Stimulated activated CD8-positive, alpha-beta memory T cell treated with anti-CD3 and anti-CD28 coated beads, Interleukin-15, amount 100 ng/mL, for 1 hour (primary cell): ENCODE data around the gene PLEKHA7.
"Not testable (repeated sequence)": the region's sequence is repeated elsewhere in the genome, so short reads cannot be mapped to it uniquely, and the experiment has no call there.

ENCODE experiments used
- DNase-seq: peaks from one replicate; pipeline ENCODE4 v3.0.0-alpha.2; 2020; ENCODE audit warnings: low read depth

Gene PLEKHA7

DNA sequence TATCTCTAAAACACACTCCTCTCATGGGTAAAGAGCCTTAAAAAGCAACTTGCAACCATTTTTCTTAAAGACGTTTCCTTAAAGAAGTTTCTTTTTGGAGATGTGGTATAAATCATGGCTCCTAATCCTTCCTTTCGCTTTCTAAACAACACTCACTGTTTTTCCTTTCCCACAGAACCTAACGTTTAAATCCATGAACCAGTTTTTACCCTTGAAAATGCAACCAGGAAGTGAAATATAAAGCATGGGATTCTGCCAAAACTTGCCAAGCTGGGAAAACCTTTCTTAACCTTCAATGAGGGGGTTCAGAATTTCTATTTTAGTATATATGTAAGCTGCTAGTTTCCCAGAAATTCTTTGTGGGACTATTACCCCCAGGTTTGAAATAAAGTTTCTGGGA lies 8.6 kb downstream of the PLEKHA7 start:
- DNase-seq, result no peak

DNA sequence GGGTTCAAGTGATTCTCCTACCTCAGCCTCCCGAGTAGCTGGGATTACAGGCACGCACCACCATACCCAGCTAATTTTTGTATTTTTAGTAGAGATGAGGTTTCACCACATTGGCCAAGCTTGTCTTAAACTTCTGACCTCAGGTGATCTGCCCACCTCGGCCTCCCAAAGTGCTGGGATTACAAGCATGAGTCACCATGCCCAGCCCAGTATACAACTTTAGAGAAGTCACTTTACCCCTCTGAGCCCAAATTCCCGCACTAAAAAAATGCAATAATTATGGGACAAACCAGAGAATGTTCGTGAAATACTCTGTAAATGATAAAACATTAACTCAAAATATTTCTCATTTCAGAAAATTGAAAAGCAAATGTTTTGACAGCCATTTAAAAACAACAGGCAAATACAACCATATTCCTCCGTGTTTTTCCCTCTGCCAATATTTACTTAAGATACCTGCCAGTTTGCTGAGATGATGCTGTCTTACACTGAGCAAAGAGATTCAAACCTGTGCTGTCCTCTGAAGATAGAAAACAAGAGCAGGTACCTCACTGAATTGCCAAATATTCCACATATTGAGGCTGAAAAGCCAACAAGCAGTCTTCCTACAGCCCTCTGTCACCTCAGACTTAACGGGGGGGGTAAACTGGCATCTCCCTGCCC lies 9.6 kb downstream of the PLEKHA7 start:
- no peak for DNase-seq

DNA sequence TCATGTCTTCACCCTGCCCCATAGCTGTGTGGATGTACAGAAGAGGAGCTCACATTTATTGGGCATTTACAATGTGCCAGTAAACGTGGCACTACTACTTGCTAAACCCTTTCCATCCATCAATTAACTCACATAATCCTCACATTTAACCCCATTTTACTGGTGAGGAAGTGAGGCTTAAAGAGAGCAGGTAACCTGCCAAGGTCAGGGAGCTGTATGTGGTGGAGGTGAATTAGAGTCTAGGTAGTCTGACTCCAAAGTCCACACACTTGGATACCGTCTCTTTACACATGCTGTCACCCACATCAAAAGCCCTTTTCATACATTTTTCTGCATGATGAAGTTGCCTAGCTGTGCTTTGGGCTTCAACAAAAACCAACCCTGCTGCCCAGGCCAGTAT lies 10.8 kb downstream of the PLEKHA7 start:
- DNase-seq, result no peak

DNA sequence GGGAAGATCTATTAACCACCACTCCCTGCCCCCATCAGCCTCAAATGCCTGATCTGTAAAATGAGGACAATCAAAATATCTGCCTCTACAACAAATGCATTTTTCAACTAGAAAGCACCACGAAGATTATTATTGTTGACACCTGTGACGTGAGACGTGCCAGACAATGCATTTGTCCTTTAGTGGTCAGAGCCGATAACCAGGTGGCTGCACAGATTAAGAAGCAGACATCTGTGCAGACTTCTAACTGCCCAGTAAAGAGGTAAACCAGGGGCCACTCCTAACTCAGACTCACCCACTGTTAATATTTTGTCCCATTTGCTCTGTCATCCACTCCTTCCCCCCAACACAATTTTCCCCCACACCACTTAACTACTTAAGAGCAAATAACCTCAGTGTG lies 11.7 kb downstream of the PLEKHA7 start:
- DNase-seq, result no peak

DNA sequence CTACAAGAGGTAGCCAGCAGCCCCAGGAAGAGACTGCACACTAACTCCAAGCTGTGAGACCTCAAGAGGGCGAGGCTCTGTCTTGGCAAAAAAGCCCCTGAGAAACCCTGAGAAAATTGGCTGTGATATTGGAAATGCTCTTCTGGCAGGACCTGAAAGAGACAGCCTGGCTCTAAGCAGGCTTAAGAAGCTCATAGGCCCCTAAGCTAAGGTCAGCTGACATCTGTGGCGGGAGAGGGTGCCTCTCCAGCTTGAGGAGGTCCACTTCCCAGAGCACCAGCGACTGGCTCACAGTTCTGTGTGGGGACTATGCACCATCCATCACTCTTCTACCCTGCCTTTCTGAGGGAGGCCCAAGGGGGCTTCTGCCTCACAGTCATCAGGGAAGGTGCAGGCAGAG lies 12.4 kb downstream of the PLEKHA7 start:
- DNase-seq, result no peak

DNA sequence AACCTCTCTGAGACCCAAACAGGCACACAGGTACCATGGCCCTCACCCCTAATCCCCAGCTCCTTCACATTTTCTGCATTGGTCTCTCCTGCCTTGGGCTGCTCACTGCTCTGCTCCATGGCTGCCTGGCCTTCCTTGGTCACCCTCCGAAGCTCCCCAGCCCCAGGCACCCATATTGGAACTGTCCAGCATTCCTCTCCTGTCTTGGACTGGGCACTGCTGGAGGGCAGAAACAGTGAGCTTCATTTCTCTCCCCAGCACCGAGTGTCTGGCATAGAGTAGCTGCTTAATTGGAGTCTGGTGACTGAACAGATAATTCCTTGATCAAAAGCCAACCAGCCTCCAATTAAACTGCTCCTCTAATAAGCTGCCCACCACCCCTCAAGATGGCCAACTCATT lies 13.2 kb downstream of the PLEKHA7 start:
- no peak for DNase-seq

DNA sequence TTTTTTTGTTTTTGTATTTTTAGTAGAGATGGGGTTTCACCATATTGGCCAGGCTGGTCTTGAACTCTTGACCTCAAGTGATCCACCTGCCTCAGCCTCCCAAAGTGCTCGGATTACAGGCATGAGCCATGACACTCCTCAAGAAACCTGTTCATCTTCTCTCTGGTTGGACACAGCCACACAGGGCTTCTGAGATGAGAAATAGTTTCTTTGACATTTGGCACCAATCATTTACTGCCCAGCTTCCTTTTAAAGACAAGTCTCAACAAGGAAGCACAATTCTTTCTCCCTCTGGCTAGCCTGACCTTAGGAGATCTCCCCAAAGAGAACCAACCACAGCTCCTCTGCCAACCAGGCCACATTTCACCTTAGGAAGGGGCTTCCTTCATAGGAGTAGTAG lies 14.0 kb downstream of the PLEKHA7 start:
- not testable (repeated sequence) for DNase-seq

DNA sequence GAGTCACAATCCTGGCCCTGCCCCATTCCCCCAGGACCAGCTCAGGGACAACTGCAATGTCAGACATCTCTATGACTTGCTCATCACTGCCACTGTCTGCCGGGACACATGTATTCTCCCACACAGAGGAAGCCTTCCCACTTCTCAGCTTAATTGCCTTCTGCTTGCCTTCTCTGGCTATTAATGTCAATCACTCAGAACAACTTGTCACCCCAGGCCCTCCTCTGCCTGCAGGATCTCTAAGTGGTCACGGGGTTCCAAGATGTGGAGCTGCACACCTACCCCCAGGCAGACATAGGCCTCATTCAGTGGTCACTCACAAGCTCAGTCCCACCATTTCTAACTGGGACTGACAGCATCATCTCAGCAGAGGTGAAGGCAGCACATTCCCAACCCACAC lies 15.1 kb downstream of the PLEKHA7 start:
- DNase-seq, result no peak

DNA sequence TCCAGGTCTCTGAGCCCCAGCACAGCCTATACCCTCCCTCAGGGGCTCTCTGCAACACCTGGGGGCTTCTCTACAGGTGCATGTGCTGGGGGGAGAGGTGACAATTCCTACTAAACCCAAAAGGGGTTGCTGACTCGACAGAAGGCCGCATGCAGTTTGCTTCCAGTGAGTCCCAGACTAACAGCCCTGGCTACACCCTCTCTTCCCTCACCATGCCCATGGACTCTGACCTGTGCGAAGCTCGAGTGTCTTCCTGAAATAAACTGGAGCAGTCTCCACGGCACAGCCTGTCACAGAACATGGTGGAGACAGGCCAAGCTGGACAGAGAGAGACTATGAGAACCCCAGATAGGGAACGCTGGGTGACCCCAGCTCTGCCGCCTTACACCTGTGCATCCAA lies 16.6 kb downstream of the PLEKHA7 start:
- DNase-seq, result no peak

DNA sequence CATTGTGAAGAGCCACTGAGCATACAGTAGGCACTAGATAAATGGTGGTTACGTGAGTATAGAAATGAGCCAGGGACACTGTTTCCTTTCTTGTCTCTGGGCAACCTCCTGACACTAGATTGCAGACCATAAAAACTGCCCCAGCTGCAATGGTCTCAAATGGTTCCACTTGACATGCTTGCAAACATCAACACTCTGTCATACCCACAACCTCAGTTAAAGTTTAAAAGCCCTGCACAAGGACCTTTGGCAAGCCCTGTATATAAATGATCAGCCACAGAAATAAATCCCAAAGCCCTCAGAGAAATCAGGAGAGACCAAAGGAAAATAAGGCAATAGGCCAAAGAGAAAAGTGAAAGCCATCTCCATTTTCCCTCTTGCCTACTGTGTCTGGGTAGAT lies 20.7 kb downstream of the PLEKHA7 start:
- DNase-seq, result no peak

DNA sequence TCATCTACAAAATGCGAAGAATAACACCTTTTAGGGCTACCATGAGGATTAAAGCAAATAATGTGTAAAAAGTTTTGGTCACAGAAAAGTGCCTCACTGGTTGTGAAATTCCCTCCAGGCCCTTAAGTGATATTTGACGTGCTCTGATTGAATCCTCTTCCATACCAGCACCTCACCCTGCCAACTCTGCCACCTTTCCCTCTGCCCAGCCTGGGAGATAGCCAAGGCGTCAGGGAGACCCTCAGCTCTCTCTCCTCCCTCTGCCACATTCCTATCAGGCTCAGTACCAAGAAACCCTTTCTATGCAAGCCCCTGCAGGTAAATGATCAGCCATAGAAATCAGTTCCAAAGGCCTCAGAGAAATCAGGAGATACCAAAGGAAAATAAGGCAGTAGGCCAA lies 21.4 kb downstream of the PLEKHA7 start:
- no peak for DNase-seq

DNA sequence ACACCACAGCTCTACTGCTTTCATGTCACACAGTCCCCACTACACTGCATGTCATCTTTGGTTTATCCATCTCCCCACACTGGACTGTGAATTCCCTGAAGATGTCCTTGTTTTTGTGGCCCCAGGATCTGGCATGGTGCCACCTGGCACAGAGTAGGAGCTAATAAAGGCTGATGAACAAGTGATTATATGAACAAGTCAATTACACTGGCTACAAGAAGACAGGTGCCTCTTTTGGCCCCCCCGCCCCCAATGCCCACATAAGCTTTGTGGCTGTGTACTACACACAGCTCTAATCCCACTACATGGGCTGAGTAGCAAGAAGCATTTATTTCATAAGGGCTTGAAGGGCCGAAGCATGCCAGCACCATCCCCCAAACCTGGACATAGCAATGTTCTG lies 24.7 kb downstream of the PLEKHA7 start:
- DNase-seq, result no peak

DNA sequence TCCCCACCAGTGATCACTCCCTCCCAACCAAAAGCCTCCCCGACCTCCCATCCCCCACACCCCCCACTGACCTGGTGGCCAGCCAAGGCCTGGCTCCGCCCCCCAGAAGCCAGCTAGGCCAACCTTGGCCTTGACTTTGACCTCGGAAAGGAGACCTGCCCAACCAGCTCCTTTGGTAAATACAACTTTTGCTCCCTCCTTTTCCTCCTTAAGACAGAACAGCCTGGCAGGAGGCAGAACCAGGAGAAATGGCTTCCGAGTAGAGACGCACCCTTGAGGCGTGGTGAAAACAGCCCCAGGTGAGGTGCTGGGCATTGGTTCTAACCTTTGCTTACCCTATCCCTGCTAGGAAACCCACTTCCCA lies 27.0 kb downstream of the PLEKHA7 start:
- DNase-seq, result no peak

DNA sequence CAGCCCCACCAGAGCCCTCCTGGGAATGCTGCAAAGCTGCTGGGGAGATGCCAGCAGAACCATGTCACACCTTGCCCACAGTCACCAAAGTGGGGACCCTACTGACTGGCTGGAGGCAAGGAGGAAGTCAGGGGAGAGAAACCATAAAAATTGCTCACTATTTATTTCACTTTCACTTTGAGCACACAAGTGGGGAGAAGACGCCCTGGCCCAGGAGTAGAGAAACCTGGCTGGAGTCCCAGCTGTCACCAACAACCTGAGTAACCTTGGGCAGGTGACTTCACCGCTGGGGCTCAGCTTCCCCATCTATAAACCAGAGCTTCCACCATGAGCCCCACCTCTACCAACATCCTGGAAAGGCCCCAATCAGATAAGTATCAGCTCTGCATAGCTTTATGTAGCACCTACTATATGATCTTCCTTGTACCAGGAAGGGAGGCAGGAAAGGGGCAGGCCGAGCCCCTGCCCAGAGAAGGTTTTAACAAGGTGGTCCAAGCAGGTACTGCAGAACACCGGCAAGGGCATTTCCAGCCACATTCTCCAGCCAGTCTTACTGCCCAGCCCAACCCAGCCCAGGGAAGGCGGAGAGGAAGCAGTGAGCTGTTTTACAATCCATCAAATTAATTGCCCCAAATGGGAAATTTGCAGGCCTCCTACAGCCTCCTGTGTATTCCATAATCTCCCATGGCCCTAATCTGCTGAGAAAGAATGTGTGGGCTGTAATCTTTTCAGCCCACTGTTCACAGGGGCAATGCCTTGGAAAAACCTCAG lies 27.6 kb downstream of the PLEKHA7 start:
- peak; percentile 2 for DNase-seq

DNA sequence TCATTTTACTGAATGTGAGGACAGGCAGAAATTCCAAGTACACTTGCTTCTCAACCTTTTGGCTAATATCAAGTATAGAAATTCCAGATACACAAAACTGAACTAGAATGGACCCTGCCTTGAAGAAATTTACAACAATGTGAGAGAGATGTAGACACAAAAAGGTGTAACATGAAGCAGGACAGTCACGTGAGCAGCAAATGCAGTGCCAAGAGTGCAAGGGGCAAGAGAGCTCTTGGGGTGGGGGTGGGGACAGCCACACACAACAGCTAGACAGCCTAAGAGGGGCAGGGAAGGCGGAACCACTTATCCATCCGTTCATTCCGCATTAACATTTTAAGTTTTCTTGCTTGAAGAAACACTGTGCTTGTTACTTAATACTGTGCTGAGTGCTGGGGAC lies 28.9 kb downstream of the PLEKHA7 start:
- DNase-seq, result no peak

DNA sequence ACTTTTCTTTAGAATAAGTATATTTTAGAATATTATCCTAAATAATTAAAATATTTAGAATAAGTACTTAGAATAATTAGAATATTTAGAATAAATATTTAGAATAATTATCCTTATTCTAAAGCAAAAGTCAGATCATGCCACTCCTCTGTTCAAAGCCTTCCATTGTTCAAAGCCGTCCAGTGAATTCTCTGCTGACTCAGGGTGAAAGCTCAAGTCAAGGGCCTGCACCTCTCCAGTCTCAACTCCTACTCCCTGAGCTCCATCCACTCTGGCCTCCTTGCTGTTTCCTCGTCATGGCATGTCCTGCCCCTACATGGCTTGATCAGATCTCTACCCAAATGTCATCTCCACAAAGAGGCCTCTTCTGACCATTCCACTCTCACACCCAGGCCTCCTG lies 30.0 kb downstream of the PLEKHA7 start:
- DNase-seq, result no peak

DNA sequence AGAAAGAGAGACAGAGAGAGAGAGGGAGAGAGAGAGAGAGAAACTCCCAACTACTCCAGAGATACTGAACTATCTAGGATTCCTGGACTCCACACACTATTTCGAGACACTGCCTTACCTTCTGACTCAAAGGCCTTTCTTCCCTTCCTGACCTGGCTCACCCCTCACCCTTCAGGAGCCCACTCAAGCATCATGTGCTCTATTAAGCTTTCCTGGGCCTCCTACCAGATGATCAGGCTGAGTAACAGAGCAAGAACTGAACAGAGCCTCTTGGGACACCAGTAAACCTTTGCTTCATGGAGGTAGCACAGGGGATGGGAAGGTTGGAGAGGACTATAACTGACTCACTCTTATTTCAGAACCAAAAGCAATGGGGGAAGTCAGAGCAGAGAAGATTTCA lies 31.4 kb downstream of the PLEKHA7 start:
- no peak for DNase-seq

DNA sequence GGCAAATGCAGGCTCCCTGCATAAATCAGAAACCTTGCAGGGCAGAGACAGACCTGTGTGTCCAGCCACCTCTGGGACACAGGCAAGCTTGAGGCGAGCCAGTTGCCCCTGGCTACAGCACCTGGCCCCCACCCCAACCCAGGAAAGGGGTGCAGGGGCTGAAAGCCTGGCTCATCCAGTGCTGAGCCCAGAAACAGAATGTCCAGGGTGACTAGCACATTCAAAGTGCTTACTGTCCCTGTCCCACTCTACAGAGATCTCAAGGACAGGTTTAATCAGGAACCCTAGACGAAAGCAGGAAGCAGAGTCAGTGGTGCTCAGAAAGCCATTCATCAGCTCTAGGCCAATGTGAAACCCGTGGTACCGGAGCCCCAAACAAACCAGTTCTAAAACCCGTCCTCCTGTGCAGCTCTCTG lies 31.9 kb downstream of the PLEKHA7 start:
- no peak for DNase-seq

DNA sequence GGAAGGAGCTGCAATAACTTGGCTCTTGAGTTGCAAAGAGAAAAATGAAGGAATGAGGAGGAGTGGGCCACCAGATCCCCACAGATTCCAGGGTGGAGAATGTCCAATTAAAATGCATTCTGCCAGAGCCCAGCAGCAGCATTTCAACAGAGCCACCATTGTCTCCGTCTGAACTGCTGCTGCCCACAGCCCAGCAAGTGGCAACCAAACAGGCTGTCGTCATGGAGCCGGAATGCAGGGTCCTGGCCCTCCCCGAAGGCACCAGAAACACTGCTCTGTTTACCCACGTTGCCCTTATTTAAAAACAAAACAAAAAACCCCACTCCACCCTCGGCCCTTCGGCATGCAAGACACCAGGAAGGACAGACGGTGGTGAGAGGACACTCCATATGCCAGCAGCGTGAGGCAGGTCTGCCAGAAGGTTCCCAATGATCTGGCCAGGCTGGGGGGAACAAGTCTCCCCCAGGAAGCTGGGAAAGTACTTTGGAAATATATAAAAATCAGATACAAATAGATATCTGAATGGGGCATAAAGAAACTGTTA lies 32.5 kb downstream of the PLEKHA7 start:
- DNase-seq, result no peak

DNA sequence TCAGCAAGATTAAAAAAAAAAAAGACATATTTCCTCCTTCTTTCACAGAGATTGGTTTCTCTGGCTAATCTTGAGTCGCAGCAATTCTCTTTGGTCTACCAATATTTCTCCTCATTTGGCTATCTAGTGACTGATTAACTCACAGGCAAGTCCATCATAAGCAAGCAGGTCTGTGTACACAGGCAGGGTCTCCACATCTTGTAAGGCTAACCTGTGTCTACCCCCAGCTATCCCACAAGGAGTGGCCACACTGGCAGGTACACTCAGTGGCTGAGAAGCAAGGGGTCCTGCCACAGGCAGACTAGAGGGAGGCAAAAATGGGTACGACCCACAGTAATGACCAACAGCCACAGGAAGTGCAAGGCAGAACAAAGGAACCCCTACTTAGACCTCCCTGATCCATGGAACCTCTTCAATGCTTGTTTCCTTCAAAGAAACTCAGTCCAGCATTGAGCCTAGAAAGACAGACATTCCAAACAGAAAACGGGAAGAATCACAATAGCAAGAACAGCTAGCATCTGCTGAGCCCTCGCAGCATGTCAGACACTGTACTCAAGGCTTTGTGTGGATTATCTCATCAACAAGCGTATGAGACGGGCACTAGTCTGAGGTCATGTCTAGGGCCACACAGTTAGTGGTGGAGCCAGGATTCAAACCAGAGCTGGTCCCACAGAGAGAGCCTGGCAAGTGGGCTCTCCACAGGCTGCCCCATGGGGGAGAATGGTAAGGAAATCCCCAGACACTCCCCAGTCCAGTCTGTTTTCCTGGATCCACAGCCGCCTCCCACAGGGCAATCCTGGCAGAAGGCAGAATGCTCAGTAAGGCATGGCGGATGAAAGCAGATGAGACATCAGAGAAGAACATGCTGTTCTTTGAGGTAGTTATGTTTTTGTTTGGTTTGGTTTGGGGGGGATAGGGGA lies 34.3 kb downstream of the PLEKHA7 start:
- DNase-seq, result no peak

DNA sequence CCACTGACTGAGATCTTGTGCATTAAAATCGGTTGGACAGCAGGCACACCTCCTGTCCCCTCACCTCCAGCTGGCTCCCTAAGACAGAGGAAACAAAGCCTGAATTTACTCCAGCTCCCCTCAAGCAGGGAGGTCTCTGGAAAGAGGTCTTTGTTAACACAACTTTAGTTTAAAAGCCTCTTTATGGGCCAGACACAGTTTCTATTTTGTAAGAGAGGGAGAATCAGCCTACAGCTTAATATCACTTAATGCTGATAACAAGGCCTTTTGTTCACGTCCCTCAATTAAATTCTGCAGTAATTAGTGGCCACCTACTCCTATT lies 36.3 kb downstream of the PLEKHA7 start:
- no peak for DNase-seq

DNA sequence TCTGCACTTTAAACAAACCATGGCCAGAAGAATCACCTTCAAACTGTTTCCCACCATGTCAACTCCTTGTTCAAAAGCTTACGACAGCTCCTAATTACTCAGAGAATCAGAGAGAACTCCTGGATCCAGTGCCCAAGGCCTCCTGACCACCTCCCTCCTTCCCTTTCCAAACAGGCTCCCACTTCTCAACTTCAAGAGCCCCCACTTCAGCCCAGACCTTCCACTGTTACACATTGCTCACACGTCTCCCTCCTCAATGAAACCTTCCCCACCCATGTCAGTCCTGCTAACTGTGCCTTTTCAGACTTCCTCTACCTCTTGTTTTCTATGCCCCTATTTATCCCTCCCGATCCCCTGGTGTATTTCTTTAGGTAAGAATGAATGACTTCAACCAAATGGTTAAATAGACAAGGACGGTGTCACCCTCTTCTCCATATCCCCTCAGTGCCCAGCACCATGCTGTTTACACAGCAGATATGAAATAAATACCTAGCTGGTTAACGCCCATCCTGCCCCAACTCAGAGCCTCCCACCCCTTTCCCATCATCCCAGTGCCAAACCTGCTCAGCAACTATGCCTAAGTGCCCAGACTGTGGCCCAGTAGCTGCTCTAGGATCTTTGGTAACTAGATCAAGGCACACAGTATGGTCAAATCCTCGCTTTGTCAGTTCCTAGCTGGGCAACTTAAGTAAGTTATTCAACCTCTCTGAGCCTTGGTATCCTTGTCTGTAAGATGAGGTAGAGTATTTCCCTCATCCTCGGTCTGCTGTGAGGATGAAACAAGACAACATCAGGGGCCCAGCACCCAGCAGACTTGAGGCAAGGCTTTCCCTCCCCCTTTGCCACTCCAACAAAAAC lies 36.8 kb downstream of the PLEKHA7 start:
- DNase-seq, result no peak
